Stimulated activated CD4-positive, alpha-beta T cell treated with anti-CD3 and anti-CD28 coated beads, Interleukin-15, amount 100 ng/mL, for 24 hours (primary cell): ENCODE measurements around the gene LRBA.
"Not testable (repeated sequence)": the region's sequence is repeated elsewhere in the genome, so short reads cannot be mapped to it uniquely, and the experiment has no call there.

Experiments
- DNase-seq: peaks from one replicate; pipeline ENCODE4 v3.0.0-alpha.2; 2020

LRBA gene

GRCh38 chr4:150799207-150799606 is 215.9 kb downstream of the LRBA start:
- no peak for DNase-seq

GRCh38 chr4:150794706-150795105 is 220.4 kb downstream of the LRBA start:
- no peak for DNase-seq

- DNase-seq = no peak
Measured at GRCh38 chr4:150789864-150790263, 225.2 kb downstream of the LRBA start.

- no peak for DNase-seq
Measured at GRCh38 chr4:150784939-150785338, 230.1 kb downstream of the LRBA start.

- DNase-seq = no peak
Measured at GRCh38 chr4:150784305-150784704, 230.8 kb downstream of the LRBA start.

- no peak for DNase-seq
Measured at GRCh38 chr4:150782921-150783320, 232.2 kb downstream of the LRBA start.

GRCh38 chr4:150782311-150782710 is 232.8 kb downstream of the LRBA start:
- no peak for DNase-seq

GRCh38 chr4:150781191-150781590 is 233.9 kb downstream of the LRBA start:
- DNase-seq = no peak

GRCh38 chr4:150779707-150780106 is 235.4 kb downstream of the LRBA start:
- DNase-seq = no peak

GRCh38 chr4:150773729-150774449 is 241.2 kb downstream of the LRBA start:
- DNase-seq = no peak

GRCh38 chr4:150773032-150773431 is 242.1 kb downstream of the LRBA start:
- no peak for DNase-seq

GRCh38 chr4:150771382-150771781 is 243.7 kb downstream of the LRBA start:
- no peak for DNase-seq

- no peak for DNase-seq
Measured at GRCh38 chr4:150769845-150770244, 245.2 kb downstream of the LRBA start.

GRCh38 chr4:150769248-150769647 is 245.8 kb downstream of the LRBA start:
- DNase-seq = no peak

GRCh38 chr4:150768497-150768896 is 246.6 kb downstream of the LRBA start:
- DNase-seq = no peak

- DNase-seq = no peak
Measured at GRCh38 chr4:150765216-150765615, 249.9 kb downstream of the LRBA start.

- no peak for DNase-seq
Measured at GRCh38 chr4:150751648-150752047, 263.4 kb downstream of the LRBA start.

GRCh38 chr4:150750824-150751223 is 264.3 kb downstream of the LRBA start:
- no peak for DNase-seq

- DNase-seq = no peak
Measured at GRCh38 chr4:150746156-150746555, 268.9 kb downstream of the LRBA start.

- no peak for DNase-seq
Measured at GRCh38 chr4:150744570-150744969, 270.5 kb downstream of the LRBA start.

GRCh38 chr4:150743564-150744342 is 271.3 kb downstream of the LRBA start:
- no peak for DNase-seq

GRCh38 chr4:150742930-150743329 is 272.2 kb downstream of the LRBA start:
- not testable (repeated sequence) for DNase-seq

GRCh38 chr4:150739591-150739990 is 275.5 kb downstream of the LRBA start:
- DNase-seq = no peak

GRCh38 chr4:150725957-150726523 is 289.0 kb downstream of the LRBA start:
- DNase-seq = no peak
